GM21381 (cell line): ENCODE data around the gene HAL.
"Not testable (repeated sequence)": the region's sequence is repeated elsewhere in the genome, so short reads cannot be mapped to it uniquely, and the experiment has no call there.

Experiments
- ATAC-seq: cut with Tn5 transposase; IDR thresholded peaks from one replicate; pipeline ENCODE4 v1.9.1; 2021; ENCODE audit warnings: mild to moderate bottlenecking, moderate library complexity; ENCODE audit not compliant: unreplicated experiment

Gene HAL

GRCh38 chr12:95978351-95978750, 17.8 kb downstream of the HAL start:
- ATAC-seq, result no peak

- ATAC-seq, result no peak
These were observed 18.3 kb downstream of the HAL start for GRCh38 chr12:95977764-95978305.

GRCh38 chr12:95976416-95976832, 19.7 kb downstream of the HAL start:
- no peak for ATAC-seq

- no peak for ATAC-seq
These were observed 20.7 kb downstream of the HAL start for GRCh38 chr12:95975491-95975890.

- ATAC-seq, result no peak
These were observed 21.8 kb downstream of the HAL start for GRCh38 chr12:95974358-95974757.

- ATAC-seq, result no peak
These were observed 23.2 kb downstream of the HAL start for GRCh38 chr12:95972832-95973456.

- no peak for ATAC-seq
These were observed 25.2 kb downstream of the HAL start for GRCh38 chr12:95970905-95971304.

DNA sequence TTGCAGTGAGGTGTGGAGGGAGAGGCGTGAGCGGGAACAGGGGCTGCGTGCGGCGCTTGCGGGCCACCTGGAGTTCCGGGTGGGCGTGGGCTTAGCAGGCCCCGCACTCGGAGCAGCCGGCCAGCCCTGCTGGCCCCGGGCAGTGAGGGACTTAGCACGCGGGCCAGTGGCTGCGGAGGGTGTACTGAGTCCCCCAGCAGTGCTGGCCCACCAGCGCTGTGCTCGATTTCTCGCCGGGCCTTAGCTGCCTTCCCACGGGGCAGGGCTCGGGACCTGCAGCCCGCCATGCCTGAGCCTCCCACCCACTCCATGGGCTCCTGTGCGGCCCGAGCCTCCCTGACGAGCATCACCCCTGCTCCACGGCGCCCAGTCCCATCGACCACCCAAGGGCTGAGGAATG, 27.0 kb downstream of the HAL start:
- not testable (repeated sequence) for ATAC-seq

GRCh38 chr12:95967301-95967700, 28.8 kb downstream of the HAL start:
- no peak for ATAC-seq

GRCh38 chr12:95966287-95966870, 29.8 kb downstream of the HAL start:
- ATAC-seq, result no peak

GRCh38 chr12:95963096-95963495, 33.0 kb downstream of the HAL start:
- ATAC-seq, result no peak

- no peak for ATAC-seq
These were observed 33.9 kb downstream of the HAL start for GRCh38 chr12:95962222-95962621.

DNA sequence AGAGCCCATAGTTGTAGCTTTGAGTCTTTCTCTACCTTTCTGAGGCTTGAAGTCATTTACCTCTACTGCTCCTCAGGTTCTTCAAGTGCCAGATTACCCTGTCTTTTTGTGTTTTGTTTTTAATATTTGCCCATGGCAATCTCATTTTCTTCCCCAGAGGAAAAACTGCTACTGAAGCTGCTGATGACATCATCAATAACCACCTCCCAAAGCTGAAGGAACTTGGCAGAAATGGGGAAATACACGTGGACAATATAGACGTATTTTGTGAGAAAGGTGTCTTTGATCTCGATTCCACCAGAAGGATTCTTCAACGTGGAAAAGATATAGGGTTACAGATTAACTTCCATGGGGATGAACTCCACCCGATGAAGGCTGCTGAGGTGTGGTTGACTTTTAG, 35.9 kb downstream of the HAL start:
- ATAC-seq, result no peak

DNA sequence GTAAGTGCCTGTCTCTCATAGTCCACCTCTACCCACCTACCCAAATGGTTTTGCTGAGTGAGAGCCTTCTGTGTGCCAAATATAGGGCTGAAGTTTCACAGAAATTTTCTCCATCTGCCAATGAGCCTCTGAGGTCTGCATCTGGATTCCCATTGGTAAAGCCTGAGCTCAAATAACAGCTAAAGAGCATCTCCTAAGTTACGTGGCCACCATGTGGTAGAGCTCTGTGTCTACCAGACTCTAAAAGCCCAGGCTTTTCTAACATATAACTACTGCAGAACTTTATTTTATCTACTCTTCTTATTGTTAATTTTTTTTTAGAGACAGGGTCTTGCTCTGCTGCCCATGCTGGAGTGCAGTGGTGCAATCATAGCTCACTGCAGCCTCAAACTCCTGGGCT, 37.0 kb downstream of the HAL start:
- ATAC-seq, result no peak

DNA sequence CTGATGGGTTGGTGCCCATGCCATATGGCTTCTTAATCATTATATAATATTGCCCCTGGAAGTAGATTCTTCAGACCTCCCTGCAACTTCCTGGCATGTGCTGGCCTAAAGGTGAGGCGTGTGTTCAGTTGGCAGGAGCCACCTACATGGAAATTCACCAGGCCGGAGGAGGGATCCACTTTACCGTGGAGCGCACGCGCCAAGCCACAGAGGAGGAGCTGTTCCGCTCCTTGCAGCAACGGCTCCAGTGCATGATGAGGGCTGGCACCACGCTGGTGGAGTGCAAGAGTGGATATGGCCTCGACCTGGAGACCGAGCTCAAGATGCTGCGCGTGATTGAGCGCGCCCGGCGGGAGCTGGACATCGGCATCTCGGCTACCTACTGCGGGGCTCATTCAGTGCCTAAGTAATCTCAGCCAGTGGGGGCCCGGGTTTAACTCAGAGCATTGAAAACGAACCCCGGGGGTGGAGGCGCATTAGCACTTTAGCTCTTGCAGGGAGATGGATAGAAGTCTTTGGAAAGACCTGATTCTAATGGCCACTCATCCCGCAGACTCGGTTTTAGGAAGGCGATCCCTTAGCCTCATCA, 39.5 kb downstream of the HAL start:
- ATAC-seq, result no peak

- ATAC-seq, result no peak
These were observed 40.5 kb downstream of the HAL start for GRCh38 chr12:95955549-95956159.

DNA sequence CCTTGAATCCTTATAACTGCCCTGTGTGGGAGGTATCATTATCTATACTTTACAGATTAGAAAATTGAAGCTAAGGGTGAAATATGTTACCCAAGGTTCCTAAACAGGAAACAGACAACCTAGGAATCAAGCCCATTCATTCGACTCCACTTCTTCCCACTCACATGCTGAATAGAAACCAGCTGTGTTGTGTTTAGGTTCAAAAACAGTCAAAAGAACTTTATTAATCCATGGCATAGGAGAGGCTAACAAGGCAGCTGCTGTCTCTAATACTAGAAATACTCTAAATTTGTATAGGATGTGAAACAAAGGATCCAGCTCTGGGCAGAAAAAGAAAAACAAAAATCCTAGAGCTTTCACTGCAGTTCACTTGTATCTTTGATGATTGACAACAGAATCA, 43.1 kb downstream of the HAL start:
- no peak for ATAC-seq

DNA sequence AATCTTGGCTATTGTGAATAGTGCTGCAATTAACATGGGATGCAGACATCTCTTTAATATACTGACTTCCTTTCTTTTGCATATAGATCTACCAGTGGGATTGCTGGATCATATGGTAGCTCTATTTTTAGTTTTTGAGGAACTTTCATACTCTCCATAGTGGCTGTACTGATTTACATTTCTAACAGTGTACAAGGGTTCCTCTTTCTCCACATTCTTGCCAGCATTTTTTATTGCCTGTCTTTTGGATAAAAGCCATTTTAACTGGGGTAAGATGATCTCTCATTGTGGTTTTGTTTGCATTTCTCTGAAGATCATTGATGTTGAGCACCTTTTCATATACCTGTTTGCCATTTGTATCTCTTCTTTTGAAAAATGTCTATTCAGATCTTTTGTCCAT, 44.6 kb downstream of the HAL start:
- ATAC-seq, result no peak

GRCh38 chr12:95949477-95950206, 46.5 kb downstream of the HAL start:
- ATAC-seq, result no peak

DNA sequence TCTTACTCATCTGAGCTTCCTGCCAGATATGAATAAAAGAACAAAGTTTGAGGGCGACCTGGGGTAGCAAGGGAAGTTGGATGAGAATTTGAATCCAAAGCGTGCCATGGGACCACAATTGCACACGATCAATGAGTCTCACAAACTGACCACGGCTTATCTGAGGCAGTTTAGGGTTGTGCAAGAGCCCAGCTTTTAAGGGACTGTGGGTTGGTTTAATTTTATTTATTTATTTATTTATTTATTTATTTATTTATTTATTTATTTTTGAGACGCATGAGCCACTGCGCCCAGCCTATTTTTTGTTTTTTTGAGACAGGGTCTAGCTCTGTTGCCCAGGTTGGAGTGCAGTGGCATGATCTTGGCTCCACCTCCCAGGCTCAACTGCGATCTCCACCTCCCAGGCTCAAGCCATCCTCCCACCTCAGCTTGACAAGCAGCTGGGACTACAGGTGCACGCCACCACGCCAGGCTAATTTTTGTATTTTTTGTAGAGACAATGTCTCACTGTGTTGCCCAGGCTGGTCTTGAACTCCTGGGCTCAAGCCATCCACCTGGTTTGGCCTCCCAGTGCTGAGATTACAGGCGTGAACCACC, 51.9 kb downstream of the HAL start:
- no peak for ATAC-seq

DNA sequence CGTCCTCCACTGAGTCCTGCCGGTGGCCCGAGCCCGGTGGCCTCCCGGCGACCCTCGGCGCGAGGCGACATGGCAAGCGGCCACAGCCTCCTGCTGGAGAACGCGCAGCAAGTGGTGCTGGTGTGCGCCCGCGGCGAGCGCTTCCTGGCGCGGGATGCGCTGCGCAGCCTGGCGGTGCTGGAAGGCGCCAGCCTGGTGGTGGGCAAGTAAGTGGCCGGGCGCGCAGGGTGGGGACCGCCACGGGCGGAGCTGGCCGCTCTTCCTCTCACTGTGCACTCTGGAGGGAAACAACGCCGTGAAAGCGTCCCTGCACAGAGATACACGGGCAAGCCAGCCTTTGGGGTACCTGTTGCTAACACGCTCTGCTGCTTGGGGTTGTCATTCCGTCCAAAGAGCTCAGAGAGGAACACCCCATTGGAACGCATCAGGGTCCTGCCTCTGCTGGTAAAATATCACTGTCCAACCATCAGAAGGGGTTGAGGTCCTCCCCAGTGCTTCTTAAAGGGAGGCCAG, 52.8 kb downstream of the HAL start, which contains the start of gene AMDHD1:
Gene AMDHD1 (plus strand): TSS at position 2 of the 513 bp plus-strand sequence. CDS start 68 bp downstream, at position 70.
- ATAC-seq, result peak; percentile 66
